ENCODE results near the gene MAVS. TPM values are rescaled to one million over a fixed set of nuclear protein-coding genes. Genes with fewer than 3 reads are reported as not detected.

MAVS gene
- total and polyA plus RNA-seq, 8 donors, result 25.4 to 38.7 (median 32.1) TPM

GRCh38 chr20:3910853-3911252 lies 64.2 kb downstream of the MAVS start:
- H3K36me3 ChIP-seq, result peaks cover 6 to 81% of the 10 kb centered on the region in 2 donors
- H3K27me3 ChIP-seq, result no peaks in the 10 kb centered on the region
- peaks cover 0 to 8% of the 10 kb centered on the region in 2 donors for H3K4me1 ChIP-seq
- intact Hi-C loops (cut with DNase I), result no loop called here
- no peak overlapping the region for H3K27ac ChIP-seq
- ATAC-seq (no peak), DNase-seq (no peak)
- H3K9me3 ChIP-seq, result no peaks in the 10 kb centered on the region
- TF ChIP-seq, protein P1, sequence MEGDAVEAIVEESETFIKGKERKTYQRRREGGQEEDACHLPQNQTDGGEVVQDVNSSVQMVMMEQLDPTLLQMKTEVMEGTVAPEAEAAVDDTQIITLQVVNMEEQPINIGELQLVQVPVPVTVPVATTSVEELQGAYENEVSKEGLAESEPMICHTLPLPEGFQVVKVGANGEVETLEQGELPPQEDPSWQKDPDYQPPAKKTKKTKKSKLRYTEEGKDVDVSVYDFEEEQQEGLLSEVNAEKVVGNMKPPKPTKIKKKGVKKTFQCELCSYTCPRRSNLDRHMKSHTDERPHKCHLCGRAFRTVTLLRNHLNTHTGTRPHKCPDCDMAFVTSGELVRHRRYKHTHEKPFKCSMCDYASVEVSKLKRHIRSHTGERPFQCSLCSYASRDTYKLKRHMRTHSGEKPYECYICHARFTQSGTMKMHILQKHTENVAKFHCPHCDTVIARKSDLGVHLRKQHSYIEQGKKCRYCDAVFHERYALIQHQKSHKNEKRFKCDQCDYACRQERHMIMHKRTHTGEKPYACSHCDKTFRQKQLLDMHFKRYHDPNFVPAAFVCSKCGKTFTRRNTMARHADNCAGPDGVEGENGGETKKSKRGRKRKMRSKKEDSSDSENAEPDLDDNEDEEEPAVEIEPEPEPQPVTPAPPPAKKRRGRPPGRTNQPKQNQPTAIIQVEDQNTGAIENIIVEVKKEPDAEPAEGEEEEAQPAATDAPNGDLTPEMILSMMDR (IDR thresholded peaks at IDR 0.05), result no peak
- H3K4me3 ChIP-seq, result no peak overlapping the region

DNA sequence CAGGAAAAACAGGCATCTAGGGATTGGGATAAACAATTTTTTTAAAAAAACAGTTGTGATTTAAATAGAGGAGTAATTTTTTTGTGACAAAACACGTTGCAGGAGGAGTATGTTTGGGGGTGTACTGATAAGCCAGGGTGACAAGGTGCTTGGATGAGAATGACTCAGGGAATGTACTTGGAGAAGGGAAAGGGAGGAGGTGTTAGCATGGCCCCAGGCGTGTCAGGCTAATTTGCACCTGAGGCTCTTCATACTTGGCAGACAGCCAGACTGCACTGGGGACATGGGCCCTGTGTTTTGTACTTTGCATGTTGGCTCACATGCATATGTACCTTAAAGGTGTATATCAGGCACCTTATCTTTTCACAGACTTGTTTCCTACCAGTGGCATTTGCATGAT lies 65.3 kb downstream of the MAVS start:
- TF ChIP-seq, protein P1 (IDR thresholded peaks at IDR 0.05), result no peak

GRCh38 chr20:3914446-3914845 lies 67.8 kb downstream of the MAVS start:
- Histone ChIP-seq H3K4me1 (peaks cover 0 to 5% of the 10 kb centered on the region in 2 donors), H3K27ac (no peak overlapping the region), H3K27me3 (no peaks in the 10 kb centered on the region), H3K4me3 (no peak overlapping the region), H3K9me3 (no peaks in the 10 kb centered on the region), H3K36me3 (peaks cover 6 to 98% of the 10 kb centered on the region in 2 donors)
- DNase-seq (no peak), ATAC-seq (no peak)
- TF ChIP-seq, protein P1 (IDR thresholded peaks at IDR 0.05), result no peak
- intact Hi-C loops (cut with DNase I), result no loop called here

More for the DNA sequence above, 65.3 kb downstream of the MAVS start:
- ATAC-seq (peak; percentile 85), DNase-seq (no peak)
- no peaks in the 10 kb centered on the region for H3K9me3 ChIP-seq
- no peaks in the 10 kb centered on the region for H3K4me1 ChIP-seq
- H3K27ac ChIP-seq, result no peak overlapping the region
- intact Hi-C loops (cut with DNase I), result no loop called here
- H3K36me3 ChIP-seq, result peaks cover 6 to 92% of the 10 kb centered on the region in 2 donors
- H3K4me3 ChIP-seq, result no peak overlapping the region
- H3K27me3 ChIP-seq, result no peaks in the 10 kb centered on the region

DNA sequence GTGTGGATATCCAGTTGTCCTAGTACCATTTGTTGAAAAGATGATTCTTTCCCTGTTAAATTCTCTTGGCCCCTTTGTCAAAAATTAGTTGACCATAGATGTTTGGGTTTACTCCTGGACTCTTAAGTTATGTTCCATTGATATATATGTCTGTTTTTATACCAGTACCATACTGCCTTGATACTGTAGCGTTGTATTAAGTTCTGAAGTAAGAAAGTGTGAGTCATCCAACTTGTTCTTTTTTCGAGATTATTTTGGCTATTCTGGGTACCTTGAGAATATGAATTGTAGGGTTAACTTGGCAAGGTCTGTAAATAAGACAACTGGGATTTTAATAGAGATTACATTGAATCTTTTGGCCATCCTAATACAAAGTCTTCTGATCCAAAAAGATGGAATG lies 69.1 kb downstream of the MAVS start:
- Histone ChIP-seq H3K27me3 (no peaks in the 10 kb centered on the region), H3K9me3 (no peaks in the 10 kb centered on the region), H3K4me3 (no peak overlapping the region), H3K27ac (no peak overlapping the region), H3K4me1 (peaks cover 0 to 9% of the 10 kb centered on the region in 2 donors), H3K36me3 (peaks cover 6 to 98% of the 10 kb centered on the region in 2 donors)
- ATAC-seq, result no peak
- intact Hi-C loops (cut with DNase I), result no loop called here
- TF ChIP-seq, protein P1 (IDR thresholded peaks at IDR 0.05), result no peak
- DNase-seq, result no peak

- Histone ChIP-seq H3K27ac (peak overlapping the region in 1 of 2 donors; percentile 31), H3K9me3 (no peaks in the 10 kb centered on the region), H3K36me3 (peaks cover 6 to 98% of the 10 kb centered on the region in 2 donors), H3K4me3 (no peak overlapping the region), H3K27me3 (no peaks in the 10 kb centered on the region), H3K4me1 (peaks cover 0 to 9% of the 10 kb centered on the region in 2 donors)
- intact Hi-C loops (cut with DNase I), result no loop called here
- ATAC-seq, result no peak
- TF ChIP-seq, protein P1 (IDR thresholded peaks at IDR 0.05), result no peak
- DNase-seq, result no peak
Observed at GRCh38 chr20:3916364-3916763, 69.7 kb downstream of the MAVS start.

Measured in left lung (tissue), 10 donors.